AG09319 (cell line): ENCODE measurements around the gene EN2.

Experiments
- DNase-seq: peaks from one replicate; pipeline ENCODE4 v3.0.0-alpha.2; 2010; ENCODE audit warnings: low read depth; ENCODE audit errors: extremely low read depth
- CTCF ChIP-seq: IDR thresholded peaks from 2 replicates; pipeline ENCODE4 v1.5.1; 2011; ENCODE audit warnings: low read depth, mild to moderate bottlenecking, inconsistent platforms, low read length, moderate library complexity

EN2 gene

GRCh38 chr7:155486783-155487508 lies 29.0 kb downstream of the EN2 start:
- no peak for DNase-seq
- TF ChIP-seq CTCF = no peak

- DNase-seq = no peak
- no peak for TF ChIP-seq CTCF
These were observed 29.9 kb downstream of the EN2 start for GRCh38 chr7:155487509-155488482.

DNA sequence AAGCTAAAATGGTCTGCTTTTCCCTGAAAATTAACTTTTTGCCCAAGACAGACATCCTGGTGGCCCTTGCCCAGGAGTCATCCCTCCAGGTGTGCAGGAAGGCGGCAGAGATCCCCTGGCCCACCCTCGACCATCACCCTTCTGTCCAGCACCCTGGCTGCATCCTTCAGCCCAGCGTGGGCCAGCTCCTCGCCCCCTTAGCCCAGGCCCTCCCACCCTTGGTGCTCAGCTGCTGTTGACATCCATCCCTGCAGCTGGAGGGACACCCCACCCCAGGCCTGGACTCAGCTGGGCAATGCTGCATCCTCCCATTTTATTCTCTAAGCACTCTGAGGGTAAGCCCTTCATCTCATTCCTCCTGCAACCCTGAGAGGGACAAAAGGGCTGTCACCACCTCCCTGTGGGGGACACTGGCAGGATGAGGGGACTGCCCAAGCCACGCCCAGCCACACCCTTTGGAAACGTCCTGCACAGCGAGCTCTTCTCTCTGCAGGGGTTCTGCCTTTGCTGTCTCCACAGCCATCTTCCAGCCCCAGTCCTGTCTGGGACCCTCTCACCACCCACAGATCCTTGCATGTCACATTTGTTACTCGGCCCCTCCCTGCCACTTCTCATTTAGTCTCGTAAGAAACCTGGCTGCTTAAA lies 30.7 kb downstream of the EN2 start:
- DNase-seq = no peak
- no peak for TF ChIP-seq CTCF

GRCh38 chr7:155489158-155489840 lies 31.4 kb downstream of the EN2 start:
- TF ChIP-seq CTCF = no peak
- no peak for DNase-seq

GRCh38 chr7:155489862-155490696 lies 32.1 kb downstream of the EN2 start:
- TF ChIP-seq CTCF = no peak
- DNase-seq = no peak
